ENCODE results near the gene CD300H.

CD300H gene

DNA sequence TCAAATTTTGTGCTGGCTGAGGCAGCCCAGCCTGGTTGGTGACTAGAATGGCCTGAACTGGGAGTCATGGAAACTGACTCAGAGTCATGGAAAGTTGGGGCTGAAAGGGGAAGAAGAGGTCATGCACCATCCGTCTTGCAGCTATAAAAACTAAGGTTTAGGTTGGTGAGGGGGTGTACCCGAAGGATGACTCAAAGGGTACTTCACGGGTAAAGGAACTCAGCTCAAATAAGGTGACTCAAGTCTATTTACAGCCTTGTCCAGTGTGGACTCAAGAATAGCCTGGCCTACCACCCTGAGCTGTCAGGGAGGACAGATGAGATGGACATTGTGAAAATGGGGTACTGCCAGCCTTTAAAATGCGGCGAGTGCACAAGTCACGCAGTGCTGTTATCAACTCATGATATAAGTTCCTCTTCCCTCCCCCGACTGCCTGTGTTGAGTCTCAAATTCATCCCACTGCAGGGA is 54.7 kb downstream of the CD300H start:
- no peak for DNase-seq (ENCODE audit: low spot score)
- in situ Hi-C loops (cut with MboI; ENCODE audit: low sequenced_read_pairs, unreplicated experiment) = no loop called here
- TF ChIP-seq, protein P1, sequence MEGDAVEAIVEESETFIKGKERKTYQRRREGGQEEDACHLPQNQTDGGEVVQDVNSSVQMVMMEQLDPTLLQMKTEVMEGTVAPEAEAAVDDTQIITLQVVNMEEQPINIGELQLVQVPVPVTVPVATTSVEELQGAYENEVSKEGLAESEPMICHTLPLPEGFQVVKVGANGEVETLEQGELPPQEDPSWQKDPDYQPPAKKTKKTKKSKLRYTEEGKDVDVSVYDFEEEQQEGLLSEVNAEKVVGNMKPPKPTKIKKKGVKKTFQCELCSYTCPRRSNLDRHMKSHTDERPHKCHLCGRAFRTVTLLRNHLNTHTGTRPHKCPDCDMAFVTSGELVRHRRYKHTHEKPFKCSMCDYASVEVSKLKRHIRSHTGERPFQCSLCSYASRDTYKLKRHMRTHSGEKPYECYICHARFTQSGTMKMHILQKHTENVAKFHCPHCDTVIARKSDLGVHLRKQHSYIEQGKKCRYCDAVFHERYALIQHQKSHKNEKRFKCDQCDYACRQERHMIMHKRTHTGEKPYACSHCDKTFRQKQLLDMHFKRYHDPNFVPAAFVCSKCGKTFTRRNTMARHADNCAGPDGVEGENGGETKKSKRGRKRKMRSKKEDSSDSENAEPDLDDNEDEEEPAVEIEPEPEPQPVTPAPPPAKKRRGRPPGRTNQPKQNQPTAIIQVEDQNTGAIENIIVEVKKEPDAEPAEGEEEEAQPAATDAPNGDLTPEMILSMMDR (IDR thresholded peaks at IDR 0.05; ENCODE audit: borderline replicate concordance, control extremely low read depth, extremely low read depth, insufficient read depth, missing control alignments) = no peak

DNA sequence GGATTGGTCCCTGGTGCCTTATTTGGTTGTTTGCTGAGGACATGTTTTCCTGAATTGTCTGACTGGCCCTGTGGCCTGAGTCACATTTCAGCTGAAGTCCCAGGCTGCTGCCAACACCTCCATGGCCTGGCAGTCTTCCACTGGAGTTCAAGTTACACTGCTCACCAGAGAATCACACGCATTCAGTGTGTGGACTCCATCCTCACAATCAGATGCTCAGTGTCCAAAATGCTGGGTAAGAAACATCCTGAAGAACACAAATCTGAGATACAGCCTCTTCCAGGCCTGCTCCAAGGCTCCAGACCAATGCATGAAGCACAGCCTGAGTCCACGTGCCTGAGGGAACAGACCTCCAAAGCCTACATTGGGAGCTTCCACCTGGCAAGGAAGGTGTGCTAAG is 55.3 kb downstream of the CD300H start:
- no peak for DNase-seq (ENCODE audit: low spot score)
- in situ Hi-C loops (cut with MboI; ENCODE audit: low sequenced_read_pairs, unreplicated experiment) = no loop called here
- TF ChIP-seq, protein P1 (IDR thresholded peaks at IDR 0.05; ENCODE audit: borderline replicate concordance, control extremely low read depth, extremely low read depth, insufficient read depth, missing control alignments) = no peak
